ENCODE measurements around the gene U2AF2. TPM values are rescaled to one million over a fixed set of nuclear protein-coding genes. Genes with fewer than 3 reads are reported as not detected.
A peak's percentile ranks its signal among the peaks of the same experiment; 100 is the strongest.

The U2AF2 gene
- total RNA-seq, 4 donors from 2014 or later, result 80.4 to 122 (median 104) TPM

DNA sequence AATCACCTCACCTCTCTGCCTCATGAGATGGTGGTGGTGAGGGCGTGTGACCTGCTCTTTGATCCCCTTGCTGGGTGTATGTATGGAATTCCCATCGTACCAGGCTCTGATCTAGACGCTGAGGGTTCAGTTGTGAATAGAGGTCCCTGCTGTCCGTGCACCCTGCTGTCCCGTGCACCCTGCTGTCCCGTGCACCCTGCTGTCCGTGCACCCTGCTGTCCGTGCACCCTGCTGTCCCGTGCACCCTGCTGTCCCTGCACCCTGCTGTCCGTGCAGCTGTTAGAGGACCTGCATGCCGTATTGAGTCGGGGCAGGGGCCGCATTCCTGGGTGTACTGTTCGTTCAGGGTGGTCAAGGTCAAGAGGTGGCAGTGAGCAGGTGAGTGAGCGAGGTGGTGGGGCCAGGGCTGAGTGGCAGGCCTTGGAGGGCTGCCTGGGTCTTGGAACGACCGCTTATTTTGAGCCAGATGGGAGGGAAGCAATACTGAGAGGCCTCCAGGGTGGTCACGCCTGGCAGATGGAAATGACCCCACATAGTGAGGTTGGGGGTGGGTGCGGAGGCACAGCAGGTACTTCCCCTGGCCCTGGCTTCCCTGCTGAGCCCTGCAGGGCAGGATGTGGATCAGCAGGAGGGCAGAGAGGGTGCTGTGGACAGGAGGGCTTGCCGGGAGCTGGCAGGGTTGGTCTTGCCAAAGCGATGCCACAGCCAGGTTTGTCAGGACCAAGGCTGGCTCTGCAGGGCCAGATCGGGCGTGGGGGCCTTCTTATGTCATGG is 15.6 kb downstream of the U2AF2 start:
- no peaks in the 10 kb centered on the region for H3K27me3 ChIP-seq
- H3K9me3 ChIP-seq, result no peaks in the 10 kb centered on the region
- peaks cover 7 to 52% (median 23%) of the 10 kb centered on the region in 4 donors for H3K4me1 ChIP-seq
- no peak overlapping the region for H3K4me3 ChIP-seq
- 75% methylated on average over 17 of the region's 23 CpGs for WGBS
- intact Hi-C loops (cut with DNase I), result no loop called here
- no peak overlapping the region for H3K27ac ChIP-seq (replicated peaks in 1 of 4)
- H3K36me3 ChIP-seq, result peaks cover 52 to 85% (median 78%) of the 10 kb centered on the region in 4 donors
- no peak for TF ChIP-seq EP300 (IDR thresholded peaks at IDR 0.05)
- no peak for TF ChIP-seq CTCF (IDR thresholded peaks at IDR 0.05)
- TF ChIP-seq POLR2A (IDR thresholded peaks at IDR 0.05; ENCODE audit: low read depth), result no peak
- TF ChIP-seq POLR2AphosphoS5 (IDR thresholded peaks at IDR 0.05), result no peak
- DNase-seq (ENCODE audit: extremely low spot score), result no peak

GRCh38 chr19:55671054-55671378 is 16.2 kb downstream of the U2AF2 start:
- WGBS, result 66% methylated on average over 2 of the region's 2 CpGs
- TF ChIP-seq EP300 (IDR thresholded peaks at IDR 0.05) (no peak), POLR2AphosphoS5 (IDR thresholded peaks at IDR 0.05) (no peak), POLR2A (IDR thresholded peaks at IDR 0.05; ENCODE audit: low read depth) (no peak), CTCF (IDR thresholded peaks at IDR 0.05) (no peak)
- intact Hi-C loops (cut with DNase I), result no loop called here

DNA sequence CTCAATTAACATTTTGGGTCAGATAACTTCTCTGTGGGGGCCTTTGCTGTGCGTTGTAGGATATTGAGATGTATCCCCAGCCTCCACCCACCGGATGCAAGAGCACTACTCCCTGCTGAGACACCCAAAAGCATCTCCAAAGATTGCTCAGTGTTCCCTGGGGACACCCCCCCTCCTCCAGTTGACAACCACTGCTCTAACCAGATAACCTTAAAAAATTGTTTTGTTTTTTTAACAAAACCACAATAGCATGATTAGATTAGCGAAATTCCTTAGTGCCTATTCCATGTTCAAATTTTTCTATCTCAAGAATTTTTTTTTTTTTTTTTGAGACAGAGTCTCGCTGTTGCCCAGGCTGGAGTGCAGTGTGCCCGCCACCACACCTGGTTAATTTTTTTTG is 17.6 kb downstream of the U2AF2 start:
- H3K9me3 ChIP-seq, result no peaks in the 10 kb centered on the region

More at GRCh38 chr19:55671054-55671378, 16.2 kb downstream of the U2AF2 start:
- Histone ChIP-seq H3K27me3 (no peaks in the 10 kb centered on the region), H3K36me3 (peaks cover 47 to 80% (median 72%) of the 10 kb centered on the region in 4 donors), H3K4me3 (no peak overlapping the region), H3K4me1 (peaks cover 12 to 55% (median 27%) of the 10 kb centered on the region in 4 donors), H3K9me3 (no peaks in the 10 kb centered on the region), H3K27ac (replicated peaks in 1 of 4) (no peak overlapping the region)
- no peak for DNase-seq (ENCODE audit: extremely low spot score)

GRCh38 chr19:55673465-55673864 is 18.6 kb downstream of the U2AF2 start:
- Histone ChIP-seq H3K9me3 (no peaks in the 10 kb centered on the region), H3K4me3 (no peak overlapping the region), H3K36me3 (peaks cover 27 to 65% (median 55%) of the 10 kb centered on the region in 4 donors), H3K27ac (replicated peaks in 1 of 4) (peak overlapping the region in 2 of 4 donors; percentile 86 to 96), H3K4me1 (peaks cover 33 to 67% (median 51%) of the 10 kb centered on the region in 4 donors), H3K27me3 (no peaks in the 10 kb centered on the region)
- intact Hi-C loops (cut with DNase I), result loop anchor here (2.0 kb wide), 1 partner anchor 17 kb away; no protein-coding TSS in a partner anchor
- DNase-seq (ENCODE audit: extremely low spot score), result no peak
- TF ChIP-seq CTCF (IDR thresholded peaks at IDR 0.05), result no peak
- no peak for TF ChIP-seq EP300 (IDR thresholded peaks at IDR 0.05)
- TF ChIP-seq POLR2A (IDR thresholded peaks at IDR 0.05; ENCODE audit: low read depth), result no peak
- no peak for TF ChIP-seq POLR2AphosphoS5 (IDR thresholded peaks at IDR 0.05)
- 82% methylated on average over 5 of the region's 9 CpGs for WGBS

More for the DNA sequence above, 17.6 kb downstream of the U2AF2 start:
- intact Hi-C loops (cut with DNase I), result loop anchor here (2.0 kb wide), 1 partner anchor 16 kb away; no protein-coding TSS in a partner anchor
- H3K4me3 ChIP-seq, result no peak overlapping the region
- 79% methylated on average over 5 of the region's 5 CpGs for WGBS
- peaks cover 26 to 58% (median 41%) of the 10 kb centered on the region in 4 donors for H3K4me1 ChIP-seq
- no peaks in the 10 kb centered on the region for H3K27me3 ChIP-seq
- H3K36me3 ChIP-seq, result peaks cover 33 to 69% (median 60%) of the 10 kb centered on the region in 4 donors
- DNase-seq (ENCODE audit: extremely low spot score), result no peak
- TF ChIP-seq POLR2AphosphoS5 (IDR thresholded peaks at IDR 0.05) (no peak), POLR2A (IDR thresholded peaks at IDR 0.05; ENCODE audit: low read depth) (no peak), EP300 (IDR thresholded peaks at IDR 0.05) (no peak), CTCF (IDR thresholded peaks at IDR 0.05) (no peak)
- no peak overlapping the region for H3K27ac ChIP-seq (replicated peaks in 1 of 4)
